Hepatocyte (in vitro differentiated cells): Measurements from ENCODE around the gene C19orf33. TPM values are rescaled to one million over a fixed set of nuclear protein-coding genes. Genes with fewer than 3 reads are reported as not detected.

Source experiments
- DNase-seq: peaks from one replicate; pipeline ENCODE4 v3.0.0-alpha.2; 2016; ENCODE audit warnings: low spot score
- H2AFZ ChIP-seq: fragments of 200-600 bp; sonication (generic); 2 replicates; pipeline ENCODE4 v1.6.0; 2016; ENCODE audit warnings: antibody characterized with exemption, mild to moderate bottlenecking
- H3K27ac ChIP-seq: fragments of 200-600 bp; sonication (generic); 2 replicates; pipeline ENCODE4 v1.5.1; 2016; ENCODE audit warnings: mild to moderate bottlenecking
- H3K27me3 ChIP-seq: fragments of 200-600 bp; sonication (generic); 2 replicates; pipeline ENCODE4 v1.6.1; 2016
- H3K36me3 ChIP-seq: fragments of 200-600 bp; sonication (generic); replicated peaks from 2 replicates; pipeline ENCODE4 v1.5.1; 2016; ENCODE audit warnings: low read depth; ENCODE audit not compliant: insufficient read depth
- H3K4me1 ChIP-seq: fragments of 200-600 bp; sonication (generic); 2 replicates; pipeline ENCODE4 v1.5.1; 2016; ENCODE audit warnings: mild to moderate bottlenecking, moderate library complexity; ENCODE audit not compliant: insufficient read depth
- H3K4me2 ChIP-seq: fragments of 200-600 bp; sonication (generic); 2 replicates; pipeline ENCODE4 v1.6.0; 2016
- H3K4me3 ChIP-seq: fragments of 200-600 bp; sonication (generic); 2 replicates; pipeline ENCODE4 v1.5.1; 2016; ENCODE audit warnings: mild to moderate bottlenecking
- H3K79me2 ChIP-seq: fragments of 200-600 bp; sonication (generic); 2 replicates; pipeline ENCODE4 v1.6.0; 2017; ENCODE audit warnings: mild to moderate bottlenecking
- H3K9me2 ChIP-seq: fragments of 200-600 bp; sonication (generic); replicated peaks from 2 replicates; pipeline ENCODE4 v1.6.0; 2017; ENCODE audit warnings: mild to moderate bottlenecking; ENCODE audit not compliant: insufficient read depth
- H3K9me3 ChIP-seq: fragments of 200-600 bp; sonication (generic); 2 replicates; pipeline ENCODE4 v1.5.1; 2016; ENCODE audit warnings: low read depth, mild to moderate bottlenecking
- H4K20me1 ChIP-seq: fragments of 200-600 bp; sonication (generic); 2 replicates; pipeline ENCODE4 v1.6.0; 2016; ENCODE audit warnings: mild to moderate bottlenecking; ENCODE audit not compliant: insufficient read depth, poor library complexity, severe bottlenecking
- CTCF ChIP-seq: fragments of 200-600 bp; sonication (generic); IDR thresholded peaks from 2 replicates; pipeline ENCODE4 v1.5.1; 2016; ENCODE audit warnings: antibody characterized with exemption, mild to moderate bottlenecking; ENCODE audit not compliant: poor library complexity
- EZH2 ChIP-seq: fragments of 200-600 bp; sonication (generic); IDR thresholded peaks from 2 replicates; pipeline ENCODE4 v1.6.1; 2016; ENCODE audit warnings: antibody characterized with exemption, mild to moderate bottlenecking, borderline replicate concordance
- EZH2phosphoT487 ChIP-seq: fragments of 200-600 bp; sonication (generic); IDR thresholded peaks from one replicate; pipeline ENCODE4 v1.6.1; 2018; ENCODE audit warnings: antibody characterized with exemption, mild to moderate bottlenecking, low read depth, moderate library complexity; ENCODE audit not compliant: unreplicated experiment, severe bottlenecking
- WGBS: methylation state at CpG from one replicate; pipeline ENCODE4 v1.1.6; 2016; ENCODE audit warnings: low lambda C conversion rate; ENCODE audit errors: missing lambda C conversion rate; 5-methylcytosine and 5-hydroxymethylcytosine counted together
- polyA plus RNA-seq: library from polyadenylated mRNA; unstranded; fragments of >200 nt; fragmentation: Nextera tagmentation; extraction: Ambion mirVana; gene quantifications from 2 replicates; pipeline ENCODE4 v1.2.1, GENCODE V29; 2016
- total RNA-seq: library from RNA; depleted of rRNA; stranded (reverse); fragments of >200 nt; gene quantifications from 2 replicates; pipeline ENCODE4 v1.2.3, GENCODE V29; 2014

The C19orf33 gene
- total and polyA plus RNA-seq, 2 experiments from 2014 or later = 118 to 126 TPM

DNA sequence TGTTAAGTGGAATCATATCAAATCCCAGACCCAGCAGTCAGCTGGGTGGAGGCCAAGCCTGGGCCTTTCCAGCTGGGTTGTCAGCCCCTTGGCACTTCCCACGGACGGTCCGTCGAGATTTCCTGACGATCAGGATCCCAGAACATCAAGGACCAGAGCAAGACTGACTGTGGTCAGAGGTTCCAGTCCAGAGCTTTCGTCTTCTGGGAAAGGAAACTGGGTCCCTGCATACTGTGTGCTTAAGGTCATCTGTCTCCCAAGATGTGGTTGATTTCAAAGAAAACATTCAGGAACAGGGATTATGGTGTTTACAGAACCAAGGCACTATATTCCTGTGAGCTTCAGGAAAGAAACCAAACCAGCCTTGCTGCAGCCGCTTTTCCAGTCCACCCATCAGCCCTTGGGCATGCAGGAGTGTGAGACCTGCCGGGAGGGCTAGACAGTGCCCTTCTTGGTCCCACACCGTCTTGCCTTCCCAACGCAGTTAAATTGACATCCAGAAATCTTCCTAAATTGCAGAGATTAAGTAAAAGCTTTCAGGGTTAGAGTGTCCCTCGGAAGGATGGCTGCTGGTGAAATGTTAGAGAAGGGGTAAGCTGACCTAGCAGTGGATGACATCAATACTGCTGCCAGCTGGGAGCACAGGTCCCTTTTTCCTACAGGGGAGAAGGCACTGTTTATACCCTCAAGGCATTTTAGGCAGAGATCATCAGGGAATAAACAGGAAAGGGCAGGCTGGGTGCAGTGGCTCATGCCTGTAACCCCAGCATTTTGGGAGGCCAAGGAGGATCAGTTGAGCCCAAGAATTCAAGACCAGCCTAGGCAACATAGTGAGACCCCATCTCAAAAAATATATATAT lies 5.0 kb upstream of the C19orf33 start:
- Histone ChIP-seq H3K27ac (peak overlapping the region; percentile 69), H3K79me2 (peaks cover 6% of the 10 kb centered on the region), H4K20me1 (no peaks in the 10 kb centered on the region), H3K4me2 (peak overlapping the region; percentile 8), H3K9me3 (no peaks in the 10 kb centered on the region), H3K27me3 (no peaks in the 10 kb centered on the region), H2AFZ (no peak overlapping the region), H3K4me1 (peaks cover 33% of the 10 kb centered on the region), H3K36me3 (no peaks in the 10 kb centered on the region), H3K4me3 (no peak overlapping the region), H3K9me2 (no peaks in the 10 kb centered on the region)
- peak; percentile 43 for DNase-seq
- 32% methylated on average over 11 of the region's 11 CpGs for WGBS
- TF ChIP-seq EZH2phosphoT487 = no peak
- no peak for TF ChIP-seq EZH2
- no peak for TF ChIP-seq CTCF

DNA sequence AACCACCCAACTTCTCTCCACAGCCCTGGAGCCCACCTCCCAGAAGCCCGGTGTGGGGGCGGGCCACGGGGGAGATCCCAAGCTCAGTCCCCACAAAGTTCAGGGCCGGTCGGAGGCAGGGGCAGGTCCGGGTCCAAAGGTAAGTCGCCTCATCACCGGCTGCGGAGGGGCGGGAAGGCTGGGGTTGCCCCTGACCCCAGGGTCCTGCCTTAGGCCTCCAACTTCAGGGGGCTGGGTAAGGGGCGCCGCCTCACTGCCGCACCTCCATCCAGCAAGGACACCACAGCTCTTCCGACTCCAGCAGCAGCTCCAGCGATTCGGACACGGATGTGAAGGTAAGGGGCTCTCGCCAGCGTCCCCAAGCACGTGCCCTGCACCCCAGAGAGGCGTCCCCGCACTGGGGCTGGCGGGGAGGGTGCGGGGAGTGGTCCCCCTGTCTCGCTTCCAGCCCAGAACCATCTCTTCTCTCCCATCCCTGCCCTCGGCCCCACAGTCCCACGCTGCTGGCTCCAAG lies 358 bp downstream of the C19orf33 start:
- no peak for TF ChIP-seq EZH2
- TF ChIP-seq EZH2phosphoT487 = no peak
- TF ChIP-seq CTCF = no peak
- DNase-seq = no peak
- peak overlapping the region; percentile 100 for H3K27ac ChIP-seq

DNA sequence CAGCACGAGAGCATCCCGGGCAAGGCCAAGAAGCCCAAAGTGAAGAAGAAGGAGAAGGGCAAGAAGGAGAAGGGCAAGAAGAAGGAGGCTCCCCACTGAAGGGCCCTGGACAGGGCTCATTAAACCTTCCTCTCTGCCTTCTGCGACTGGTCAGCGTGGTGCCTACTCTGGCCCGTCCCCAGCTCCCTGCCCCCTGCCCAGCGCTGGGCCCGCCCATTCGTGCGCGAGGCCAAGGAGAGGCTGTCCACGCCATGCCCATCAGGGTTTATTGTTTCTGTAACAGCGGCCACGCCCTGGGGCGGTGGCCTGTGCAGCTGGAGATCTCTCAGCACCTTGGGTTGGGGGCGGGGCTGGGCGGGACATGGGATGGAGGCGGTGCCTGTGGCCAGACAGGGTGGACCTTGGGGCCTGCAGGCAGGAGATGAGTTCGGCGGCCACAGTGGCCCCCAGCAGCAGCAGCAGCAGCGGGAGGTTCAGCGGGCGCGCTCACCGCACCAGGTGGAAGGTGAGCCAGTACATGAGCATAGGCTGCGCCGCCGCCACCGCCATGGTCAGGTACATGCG lies 897 bp downstream of the C19orf33 start:
- H3K4me1 ChIP-seq = peaks cover 21% of the 10 kb centered on the region
- peak; percentile 95 for DNase-seq
- no peaks in the 10 kb centered on the region for H3K36me3 ChIP-seq
- H3K27ac ChIP-seq = peak overlapping the region; percentile 100
- H4K20me1 ChIP-seq = no peaks in the 10 kb centered on the region
- H3K9me3 ChIP-seq = no peaks in the 10 kb centered on the region
- peak overlapping the region; percentile 81 for H3K4me2 ChIP-seq
- H2AFZ ChIP-seq = no peak overlapping the region
- H3K4me3 ChIP-seq = peak overlapping the region; percentile 39
- H3K79me2 ChIP-seq = peaks cover 6% of the 10 kb centered on the region
- WGBS = 25% methylated on average over 24 of the region's 29 CpGs
- H3K9me2 ChIP-seq = no peaks in the 10 kb centered on the region
- TF ChIP-seq CTCF = no peak
- TF ChIP-seq EZH2phosphoT487 = no peak
- TF ChIP-seq EZH2 = no peak
- H3K27me3 ChIP-seq = no peaks in the 10 kb centered on the region

More for the DNA sequence above, 358 bp downstream of the C19orf33 start:
- H3K36me3 ChIP-seq = no peaks in the 10 kb centered on the region
- H3K4me3 ChIP-seq = peak overlapping the region; percentile 39
- no peaks in the 10 kb centered on the region for H4K20me1 ChIP-seq
- no peak overlapping the region for H2AFZ ChIP-seq
- peak overlapping the region; percentile 81 for H3K4me2 ChIP-seq
- H3K4me1 ChIP-seq = peaks cover 27% of the 10 kb centered on the region
- peaks cover 6% of the 10 kb centered on the region for H3K79me2 ChIP-seq
- no peaks in the 10 kb centered on the region for H3K9me2 ChIP-seq
- no peaks in the 10 kb centered on the region for H3K9me3 ChIP-seq
- no peaks in the 10 kb centered on the region for H3K27me3 ChIP-seq
- WGBS = 47% methylated on average over 26 of the region's 27 CpGs
